Measurements from ENCODE around the gene RDH11.

Gene RDH11

GRCh38 chr14:67630186-67630585 is 65.4 kb downstream of the RDH11 start:
- no peak for TF ChIP-seq GABPA (IDR thresholded peaks at IDR 0.05; ENCODE audit: low read depth)
- no peak for TF ChIP-seq POLR2AphosphoS5 (IDR thresholded peaks at IDR 0.05; ENCODE audit: low read depth)
- TF ChIP-seq REST (IDR thresholded peaks at IDR 0.05; ENCODE audit: insufficient replicate concordance, low read depth) = no peak
- TF ChIP-seq CTCF (IDR thresholded peaks at IDR 0.05; ENCODE audit: insufficient read depth, low read length) = no peak
- no peak for TF ChIP-seq SPI1 (IDR thresholded peaks at IDR 0.05; ENCODE audit: borderline replicate concordance, low read depth)
- no peaks in the 10 kb centered on the region for H3K27me3 ChIP-seq (ENCODE audit: insufficient read depth, poor library complexity, severe bottlenecking)
- no peak for DNase-seq (ENCODE audit: low read depth in 1 of 2, low spot score in 1 of 2)
- H3K27ac ChIP-seq (replicated peaks) = no peak overlapping the region
- no peak overlapping the region for H3K4me3 ChIP-seq (replicated peaks; ENCODE audit: insufficient read depth, low read length)

GRCh38 chr14:67627519-67627918 is 68.0 kb downstream of the RDH11 start:
- H3K27me3 ChIP-seq (ENCODE audit: insufficient read depth, poor library complexity, severe bottlenecking) = no peaks in the 10 kb centered on the region
- H3K27ac ChIP-seq (replicated peaks) = no peak overlapping the region
- no peak for TF ChIP-seq SPI1 (IDR thresholded peaks at IDR 0.05; ENCODE audit: borderline replicate concordance, low read depth)
- no peak for TF ChIP-seq CTCF (IDR thresholded peaks at IDR 0.05; ENCODE audit: insufficient read depth, low read length)
- no peak for TF ChIP-seq POLR2AphosphoS5 (IDR thresholded peaks at IDR 0.05; ENCODE audit: low read depth)
- TF ChIP-seq GABPA (IDR thresholded peaks at IDR 0.05; ENCODE audit: low read depth) = no peak
- TF ChIP-seq REST (IDR thresholded peaks at IDR 0.05; ENCODE audit: insufficient replicate concordance, low read depth) = no peak
- H3K4me3 ChIP-seq (replicated peaks; ENCODE audit: insufficient read depth, low read length) = no peak overlapping the region
- no peak for DNase-seq (ENCODE audit: low read depth in 1 of 2, low spot score in 1 of 2)
